HG02938 (cell line): ENCODE data around the gene FGA.

ENCODE experiments used
- ATAC-seq: cut with Tn5 transposase; IDR thresholded peaks from one replicate; pipeline ENCODE4 v1.9.1; 2021; ENCODE audit warnings: mild to moderate bottlenecking, moderate library complexity; ENCODE audit not compliant: unreplicated experiment

Gene FGA

DNA sequence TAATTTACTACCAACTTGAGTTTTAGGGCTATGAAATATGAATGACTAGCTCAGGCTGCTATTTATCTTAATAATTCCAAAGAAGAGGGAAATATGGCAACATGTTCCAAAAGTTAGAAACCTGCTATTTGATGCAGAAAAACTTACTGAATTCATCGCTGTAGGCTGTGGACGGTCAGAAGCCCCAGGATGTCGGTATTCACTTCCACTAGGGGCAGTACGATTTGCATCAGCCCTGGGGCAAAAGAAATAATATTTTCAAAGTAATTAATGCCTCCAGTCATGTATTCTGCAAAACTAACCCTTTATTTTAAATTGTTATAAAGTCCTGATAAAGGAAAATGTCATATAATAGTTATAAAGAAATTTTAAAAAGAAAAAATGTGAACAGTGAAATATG is 44.9 kb downstream of the FGA start:
- no peak for ATAC-seq

GRCh38 chr4:154542271-154542879 is 48.2 kb downstream of the FGA start:
- ATAC-seq, result no peak
